ENCODE data around the gene MTIF3. TPM values are rescaled to one million over a fixed set of nuclear protein-coding genes. Genes with fewer than 3 reads are reported as not detected.

The MTIF3 gene
- total RNA-seq, 1 donor from 2014 or later: 30.5 TPM

DNA sequence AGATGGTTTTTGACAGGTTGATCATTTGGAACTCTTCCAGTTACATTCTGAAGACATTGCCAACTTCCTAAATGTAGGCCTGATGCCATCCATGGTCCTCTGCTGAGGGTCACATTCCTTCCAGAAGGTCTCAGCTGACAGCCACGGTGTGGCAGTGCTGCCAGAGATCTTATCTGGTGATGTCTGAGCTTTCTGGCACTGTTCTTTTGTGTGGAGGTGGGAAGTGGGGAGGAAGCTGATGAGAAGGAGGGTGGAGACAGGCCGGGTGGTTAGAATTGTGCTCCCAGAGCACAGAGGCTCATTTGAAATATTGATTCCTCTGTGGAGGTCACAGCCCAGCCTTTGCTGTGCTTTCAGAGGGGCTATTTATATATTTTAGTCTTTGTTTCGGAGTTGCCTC lies 16.1 kb upstream of the MTIF3 start:
- TF ChIP-seq, protein P1, sequence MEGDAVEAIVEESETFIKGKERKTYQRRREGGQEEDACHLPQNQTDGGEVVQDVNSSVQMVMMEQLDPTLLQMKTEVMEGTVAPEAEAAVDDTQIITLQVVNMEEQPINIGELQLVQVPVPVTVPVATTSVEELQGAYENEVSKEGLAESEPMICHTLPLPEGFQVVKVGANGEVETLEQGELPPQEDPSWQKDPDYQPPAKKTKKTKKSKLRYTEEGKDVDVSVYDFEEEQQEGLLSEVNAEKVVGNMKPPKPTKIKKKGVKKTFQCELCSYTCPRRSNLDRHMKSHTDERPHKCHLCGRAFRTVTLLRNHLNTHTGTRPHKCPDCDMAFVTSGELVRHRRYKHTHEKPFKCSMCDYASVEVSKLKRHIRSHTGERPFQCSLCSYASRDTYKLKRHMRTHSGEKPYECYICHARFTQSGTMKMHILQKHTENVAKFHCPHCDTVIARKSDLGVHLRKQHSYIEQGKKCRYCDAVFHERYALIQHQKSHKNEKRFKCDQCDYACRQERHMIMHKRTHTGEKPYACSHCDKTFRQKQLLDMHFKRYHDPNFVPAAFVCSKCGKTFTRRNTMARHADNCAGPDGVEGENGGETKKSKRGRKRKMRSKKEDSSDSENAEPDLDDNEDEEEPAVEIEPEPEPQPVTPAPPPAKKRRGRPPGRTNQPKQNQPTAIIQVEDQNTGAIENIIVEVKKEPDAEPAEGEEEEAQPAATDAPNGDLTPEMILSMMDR (IDR thresholded peaks at IDR 0.05; ENCODE audit: insufficient read depth, low read length, severe bottlenecking): no peak
- H3K4me3 ChIP-seq (ENCODE audit: low read depth, low read length): no peak overlapping the region
- DNase-seq (ENCODE audit: low read depth) (no peak), FAIRE-seq (no peak)
- H3K36me3 ChIP-seq (ENCODE audit: control insufficient read depth, insufficient read depth, low read length): no peaks in the 10 kb centered on the region
- H3K27me3 ChIP-seq (ENCODE audit: control insufficient read depth, insufficient read depth, low read length): no peaks in the 10 kb centered on the region

DNA sequence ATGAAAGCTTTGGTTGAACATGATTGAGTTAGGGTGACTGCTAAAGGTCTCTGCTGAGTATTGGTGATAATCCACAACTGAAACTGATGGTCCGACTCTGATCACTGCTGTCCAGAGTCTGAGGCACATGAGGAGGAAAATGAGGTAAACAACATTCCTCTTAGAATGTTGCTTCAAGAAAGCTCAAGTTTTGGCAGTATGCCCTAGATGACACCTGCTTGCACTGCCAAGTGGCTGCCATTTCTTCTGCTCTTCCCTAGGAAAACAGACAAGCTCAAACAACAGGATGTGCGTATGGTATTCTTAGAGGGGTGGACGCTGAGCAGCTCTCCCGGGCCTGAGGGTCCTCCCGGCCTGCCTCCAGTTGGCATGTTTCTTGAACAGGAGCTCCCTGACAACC lies 15.2 kb upstream of the MTIF3 start:
- no peak for DNase-seq (ENCODE audit: low read depth)
- Histone ChIP-seq H3K4me3 (ENCODE audit: low read depth, low read length) (no peak overlapping the region), H3K36me3 (ENCODE audit: control insufficient read depth, insufficient read depth, low read length) (no peaks in the 10 kb centered on the region), H3K27me3 (ENCODE audit: control insufficient read depth, insufficient read depth, low read length) (no peaks in the 10 kb centered on the region)
- no peak for FAIRE-seq
- TF ChIP-seq, protein P1 (IDR thresholded peaks at IDR 0.05; ENCODE audit: insufficient read depth, low read length, severe bottlenecking): no peak

DNA sequence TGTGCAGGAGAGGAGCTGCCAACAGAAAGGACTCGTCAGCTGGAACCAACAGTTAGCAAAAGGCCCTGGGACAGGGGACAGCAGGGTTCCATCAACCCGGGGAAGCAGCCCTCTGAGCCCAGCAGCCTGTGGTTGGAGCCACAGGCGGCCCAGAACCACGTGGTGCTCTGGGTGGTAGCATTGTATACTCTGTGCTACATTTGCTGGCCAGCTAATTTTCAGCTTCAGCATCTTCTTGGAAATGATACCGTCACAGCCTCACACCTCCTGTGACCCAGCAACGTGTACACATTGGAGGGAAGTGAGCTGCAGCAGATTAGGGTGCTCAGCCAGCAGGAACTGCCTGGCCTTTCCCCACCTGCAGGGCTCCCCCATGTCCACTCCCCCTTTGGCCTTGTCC lies 13.1 kb upstream of the MTIF3 start:
- FAIRE-seq (no peak), DNase-seq (ENCODE audit: low read depth) (no peak)
- TF ChIP-seq, protein P1 (IDR thresholded peaks at IDR 0.05; ENCODE audit: insufficient read depth, low read length, severe bottlenecking): no peak
- Histone ChIP-seq H3K27me3 (ENCODE audit: control insufficient read depth, insufficient read depth, low read length) (no peaks in the 10 kb centered on the region), H3K4me3 (ENCODE audit: low read depth, low read length) (no peak overlapping the region), H3K36me3 (ENCODE audit: control insufficient read depth, insufficient read depth, low read length) (no peaks in the 10 kb centered on the region)

DNA sequence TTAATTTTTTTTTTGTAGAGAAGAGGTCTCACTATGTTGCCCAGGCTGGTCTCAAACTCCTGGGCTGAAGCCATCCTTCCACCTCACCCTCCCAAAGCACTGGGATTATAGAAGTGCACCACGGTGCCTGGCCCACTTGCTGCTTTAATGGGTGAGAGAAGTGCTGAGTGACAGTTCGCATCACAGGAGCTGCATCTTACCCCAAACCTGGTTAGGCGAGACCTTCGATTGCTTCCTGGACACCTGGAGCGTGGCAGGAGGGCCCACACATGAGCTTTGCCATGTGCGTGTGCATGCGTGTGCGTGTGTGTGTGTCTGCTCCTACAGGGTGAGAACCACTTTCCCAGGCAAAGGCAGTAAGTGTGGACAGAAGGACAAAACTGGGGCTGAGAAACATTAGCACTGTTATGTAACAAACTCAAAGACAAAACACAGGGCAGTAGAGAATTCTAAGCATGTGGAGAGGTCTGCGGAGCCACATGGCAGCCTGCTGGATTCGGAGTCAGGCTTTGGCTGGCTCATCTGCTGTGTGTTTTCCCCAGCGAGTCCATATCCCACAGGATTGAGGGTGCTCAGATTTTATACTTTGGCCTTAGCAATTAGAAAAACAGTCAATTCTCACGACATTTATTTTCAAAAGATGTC lies 11.7 kb upstream of the MTIF3 start:
- FAIRE-seq (no peak), DNase-seq (ENCODE audit: low read depth) (no peak)
- Histone ChIP-seq H3K27me3 (ENCODE audit: control insufficient read depth, insufficient read depth, low read length) (no peaks in the 10 kb centered on the region), H3K36me3 (ENCODE audit: control insufficient read depth, insufficient read depth, low read length) (no peaks in the 10 kb centered on the region), H3K4me3 (ENCODE audit: low read depth, low read length) (no peak overlapping the region)
- TF ChIP-seq, protein P1 (IDR thresholded peaks at IDR 0.05; ENCODE audit: insufficient read depth, low read length, severe bottlenecking): no peak

DNA sequence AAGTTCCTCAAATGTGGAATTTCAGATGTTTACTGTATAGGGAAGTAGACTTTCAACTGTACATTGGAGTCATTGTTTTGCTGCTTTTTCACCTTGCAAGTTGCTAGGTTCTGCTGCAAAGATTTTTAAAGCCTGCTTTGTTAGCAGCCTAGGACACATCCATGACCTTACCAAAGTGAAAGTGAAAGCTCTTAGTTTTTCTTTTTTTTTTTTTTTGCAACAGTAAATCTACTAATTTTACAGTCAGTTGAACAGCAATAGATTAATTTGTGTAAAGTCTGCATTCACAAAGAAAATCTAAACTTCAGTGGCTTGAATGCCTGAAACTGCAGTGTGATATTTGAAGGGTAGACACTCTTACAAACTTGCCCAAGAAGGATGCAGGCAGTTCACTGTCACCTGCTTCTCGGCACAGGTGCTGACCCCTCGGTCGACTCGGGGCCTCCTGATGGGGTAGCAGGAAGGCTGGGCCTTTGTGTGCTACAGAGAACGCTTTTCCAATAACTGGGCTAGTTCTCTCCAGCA lies 5.0 kb upstream of the MTIF3 start:
- TF ChIP-seq, protein P1 (IDR thresholded peaks at IDR 0.05; ENCODE audit: insufficient read depth, low read length, severe bottlenecking): no peak
- no peak overlapping the region for H3K4me3 ChIP-seq (ENCODE audit: low read depth, low read length)
- DNase-seq (ENCODE audit: low read depth) (no peak), FAIRE-seq (no peak)
- no peaks in the 10 kb centered on the region for H3K36me3 ChIP-seq (ENCODE audit: control insufficient read depth, insufficient read depth, low read length)
- H3K27me3 ChIP-seq (ENCODE audit: control insufficient read depth, insufficient read depth, low read length): no peaks in the 10 kb centered on the region

Data from bronchial epithelial cell (primary cell).